COLO668 (cell line): Measurements from ENCODE around the gene MACROD2.
A peak's percentile ranks its signal among the peaks of the same experiment; 100 is the strongest.

ENCODE experiments used
- DNase-seq: peaks from one replicate; lab custom pipeline; 2025; ENCODE audit not compliant: unreplicated experiment; lab: John Stamatoyannopoulos, UW

MACROD2 gene

GRCh38 chr20:14790190-14790589 is 794.9 kb downstream of the MACROD2 start:
- no peak for DNase-seq

GRCh38 chr20:14790771-14791620 is 795.7 kb downstream of the MACROD2 start:
- peak; percentile 49 for DNase-seq

- DNase-seq: no peak
Measured at GRCh38 chr20:14792915-14793314, 797.6 kb downstream of the MACROD2 start.

GRCh38 chr20:14799545-14800216 is 804.4 kb downstream of the MACROD2 start:
- DNase-seq: no peak

- DNase-seq: no peak
Measured at GRCh38 chr20:14800707-14801425, 805.5 kb downstream of the MACROD2 start.

GRCh38 chr20:14801591-14802325 is 806.4 kb downstream of the MACROD2 start:
- DNase-seq: no peak

- no peak for DNase-seq
Measured at GRCh38 chr20:14807224-14807623, 811.9 kb downstream of the MACROD2 start.

GRCh38 chr20:14815340-14815739 is 820.0 kb downstream of the MACROD2 start:
- DNase-seq: no peak

GRCh38 chr20:14816471-14816870 is 821.2 kb downstream of the MACROD2 start:
- no peak for DNase-seq

- no peak for DNase-seq
Measured at GRCh38 chr20:14817101-14817500, 821.8 kb downstream of the MACROD2 start.

GRCh38 chr20:14820771-14821170 is 825.5 kb downstream of the MACROD2 start:
- no peak for DNase-seq

GRCh38 chr20:14821251-14821650 is 825.9 kb downstream of the MACROD2 start:
- no peak for DNase-seq

- DNase-seq: no peak
Measured at GRCh38 chr20:14824996-14825395, 829.7 kb downstream of the MACROD2 start.

GRCh38 chr20:14826543-14827313 is 831.4 kb downstream of the MACROD2 start:
- DNase-seq: no peak

- no peak for DNase-seq
Measured at GRCh38 chr20:14828459-14828858, 833.1 kb downstream of the MACROD2 start.

- DNase-seq: no peak
Measured at GRCh38 chr20:14829906-14830305, 834.6 kb downstream of the MACROD2 start.

GRCh38 chr20:14830466-14830865 is 835.1 kb downstream of the MACROD2 start:
- DNase-seq: no peak

GRCh38 chr20:14830899-14831298 is 835.6 kb downstream of the MACROD2 start:
- DNase-seq: no peak

- no peak for DNase-seq
Measured at GRCh38 chr20:14832630-14833029, 837.3 kb downstream of the MACROD2 start.
